ENCODE measurements around the gene IDH1.

The IDH1 gene

DNA sequence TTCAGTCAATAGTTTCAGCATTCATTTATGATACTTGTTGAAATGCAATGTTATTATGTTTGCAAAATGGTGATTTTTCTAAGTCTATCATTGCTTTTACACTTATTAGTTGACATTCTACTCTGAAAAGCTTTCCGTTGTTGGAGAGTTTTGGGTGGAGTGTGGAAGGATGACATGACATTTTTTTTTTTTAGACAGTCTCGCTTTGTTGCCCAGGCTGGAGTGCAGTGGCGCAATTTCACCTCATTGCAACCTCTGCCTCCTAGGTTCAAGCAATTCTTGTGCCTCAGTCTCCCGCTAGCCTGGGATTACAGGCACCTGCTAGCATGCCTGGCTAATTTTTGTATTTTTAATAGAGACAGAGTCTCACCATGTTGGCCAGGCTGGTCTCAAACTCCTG, 41.0 kb upstream of the IDH1 start:
- Mint-ChIP-seq H3K27me3 (ENCODE audit: low read depth, poor library complexity) (no peaks in the 10 kb centered on the region), H3K4me3 (no peak overlapping the region), H3K9me3 (peaks cover 13% of the 10 kb centered on the region), H3K27ac (no peak overlapping the region), H3K4me1 (no peaks in the 10 kb centered on the region), H3K36me3 (ENCODE audit: low read depth) (peaks cover 63% of the 10 kb centered on the region)
- TF ChIP-seq, protein P1, sequence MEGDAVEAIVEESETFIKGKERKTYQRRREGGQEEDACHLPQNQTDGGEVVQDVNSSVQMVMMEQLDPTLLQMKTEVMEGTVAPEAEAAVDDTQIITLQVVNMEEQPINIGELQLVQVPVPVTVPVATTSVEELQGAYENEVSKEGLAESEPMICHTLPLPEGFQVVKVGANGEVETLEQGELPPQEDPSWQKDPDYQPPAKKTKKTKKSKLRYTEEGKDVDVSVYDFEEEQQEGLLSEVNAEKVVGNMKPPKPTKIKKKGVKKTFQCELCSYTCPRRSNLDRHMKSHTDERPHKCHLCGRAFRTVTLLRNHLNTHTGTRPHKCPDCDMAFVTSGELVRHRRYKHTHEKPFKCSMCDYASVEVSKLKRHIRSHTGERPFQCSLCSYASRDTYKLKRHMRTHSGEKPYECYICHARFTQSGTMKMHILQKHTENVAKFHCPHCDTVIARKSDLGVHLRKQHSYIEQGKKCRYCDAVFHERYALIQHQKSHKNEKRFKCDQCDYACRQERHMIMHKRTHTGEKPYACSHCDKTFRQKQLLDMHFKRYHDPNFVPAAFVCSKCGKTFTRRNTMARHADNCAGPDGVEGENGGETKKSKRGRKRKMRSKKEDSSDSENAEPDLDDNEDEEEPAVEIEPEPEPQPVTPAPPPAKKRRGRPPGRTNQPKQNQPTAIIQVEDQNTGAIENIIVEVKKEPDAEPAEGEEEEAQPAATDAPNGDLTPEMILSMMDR (IDR thresholded peaks at IDR 0.05), result no peak
- DNase-seq, result no peak

- Mint-ChIP-seq H3K36me3 (ENCODE audit: low read depth) (peaks cover 63% of the 10 kb centered on the region), H3K27ac (peak overlapping the region; percentile 47), H3K9me3 (peaks cover 23% of the 10 kb centered on the region), H3K4me3 (no peak overlapping the region), H3K27me3 (ENCODE audit: low read depth, poor library complexity) (no peaks in the 10 kb centered on the region), H3K4me1 (no peaks in the 10 kb centered on the region)
- TF ChIP-seq, protein P1 (IDR thresholded peaks at IDR 0.05), result no peak
- DNase-seq, result no peak
Observed at GRCh38 chr2:208294482-208295024, 39.7 kb upstream of the IDH1 start.

GRCh38 chr2:208285853-208286252, 31.0 kb upstream of the IDH1 start:
- H3K4me1 Mint-ChIP-seq, result no peaks in the 10 kb centered on the region
- H3K27me3 Mint-ChIP-seq (ENCODE audit: low read depth, poor library complexity), result no peaks in the 10 kb centered on the region
- no peak overlapping the region for H3K4me3 Mint-ChIP-seq
- H3K36me3 Mint-ChIP-seq (ENCODE audit: low read depth), result peaks cover 77% of the 10 kb centered on the region
- H3K27ac Mint-ChIP-seq, result no peak overlapping the region
- DNase-seq, result no peak
- TF ChIP-seq, protein P1 (IDR thresholded peaks at IDR 0.05), result no peak
- H3K9me3 Mint-ChIP-seq, result peaks cover 14% of the 10 kb centered on the region

DNA sequence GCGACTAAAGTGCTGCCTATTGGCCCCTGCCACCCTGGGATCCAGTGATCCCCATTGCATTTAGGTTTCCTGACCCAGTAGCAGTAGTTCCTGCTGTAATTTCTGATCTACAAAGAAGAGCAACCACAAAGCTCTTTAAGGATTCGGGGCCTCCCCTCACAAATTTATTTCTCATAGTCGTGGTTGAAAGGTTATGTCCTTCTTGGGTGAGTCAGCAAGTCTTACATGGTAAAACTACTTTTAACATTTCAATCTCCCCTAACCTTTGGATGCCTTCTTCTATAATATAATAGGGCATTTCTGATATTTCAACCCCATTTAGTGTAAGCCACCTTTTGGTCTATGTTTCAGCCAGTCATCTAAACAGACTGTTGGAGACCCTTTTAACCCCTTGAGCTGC, 26.1 kb upstream of the IDH1 start:
- TF ChIP-seq, protein P1 (IDR thresholded peaks at IDR 0.05), result no peak
- peaks cover 80% of the 10 kb centered on the region for H3K36me3 Mint-ChIP-seq (ENCODE audit: low read depth)
- no peak for DNase-seq
- H3K9me3 Mint-ChIP-seq, result peaks cover 14% of the 10 kb centered on the region
- peak overlapping the region; percentile 35 for H3K27ac Mint-ChIP-seq
- no peak overlapping the region for H3K4me3 Mint-ChIP-seq
- no peaks in the 10 kb centered on the region for H3K27me3 Mint-ChIP-seq (ENCODE audit: low read depth, poor library complexity)
- no peaks in the 10 kb centered on the region for H3K4me1 Mint-ChIP-seq

GRCh38 chr2:208280234-208280633, 25.4 kb upstream of the IDH1 start:
- Mint-ChIP-seq H3K4me1 (no peaks in the 10 kb centered on the region), H3K36me3 (ENCODE audit: low read depth) (peaks cover 80% of the 10 kb centered on the region), H3K9me3 (peaks cover 14% of the 10 kb centered on the region), H3K27me3 (ENCODE audit: low read depth, poor library complexity) (no peaks in the 10 kb centered on the region), H3K4me3 (no peak overlapping the region), H3K27ac (no peak overlapping the region)
- DNase-seq, result no peak
- TF ChIP-seq, protein P1 (IDR thresholded peaks at IDR 0.05), result no peak

- Mint-ChIP-seq H3K4me3 (no peak overlapping the region), H3K9me3 (peaks cover 14% of the 10 kb centered on the region), H3K4me1 (no peaks in the 10 kb centered on the region), H3K27me3 (ENCODE audit: low read depth, poor library complexity) (no peaks in the 10 kb centered on the region), H3K36me3 (ENCODE audit: low read depth) (peaks cover 85% of the 10 kb centered on the region), H3K27ac (no peak overlapping the region)
- DNase-seq, result no peak
- TF ChIP-seq, protein P1 (IDR thresholded peaks at IDR 0.05), result no peak
Observed at GRCh38 chr2:208279236-208279635, 24.4 kb upstream of the IDH1 start.

Measured in nephron progenitor cell (in vitro differentiated cells).